MM.1S (cell line): Measurements from ENCODE around the gene PDF.

Source experiments
- CTCF ChIP-seq: fragments of 300-600 bp; sonication (generic); IDR thresholded peaks from 2 replicates; pipeline ENCODE4 v1.5.1; 2016; ENCODE audit warnings: antibody characterized with exemption, low read length, mixed read lengths
- EZH2 ChIP-seq: fragments of 300-600 bp; sonication (generic); optimal IDR thresholded peaks from 2 replicates; pipeline ENCODE3; 2017; ENCODE audit warnings: low read depth, mild to moderate bottlenecking, antibody characterized with exemption, low read length, mixed read lengths
- EZH2phosphoT487 ChIP-seq: fragments of 300-600 bp; sonication (generic); IDR thresholded peaks from 2 replicates; pipeline ENCODE4 v1.6.1; 2018; ENCODE audit warnings: antibody characterized with exemption, low read length

GRCh38 chr16:69348222-69348621 is 17.8 kb upstream of the PDF start:
- TF ChIP-seq CTCF = no peak
- TF ChIP-seq EZH2 = no peak
- TF ChIP-seq EZH2phosphoT487 = no peak
